Neural cell (in vitro differentiated cells): ENCODE results near the gene CFAP299. TPM values are rescaled to one million over a fixed set of nuclear protein-coding genes. Genes with fewer than 3 reads are reported as not detected.
"Not testable (repeated sequence)": the region's sequence is repeated elsewhere in the genome, so short reads cannot be mapped to it uniquely, and the experiment has no call there.

Experiments used
- H2AFZ ChIP-seq: fragments of 200-600, 300-800 bp; sonication (generic), shearing (Covaris generic); 2 replicates; pipeline ENCODE4 v1.6.0; 2014; ENCODE audit warnings: low read depth, mild to moderate bottlenecking, antibody characterized with exemption, low read length, moderate library complexity
- H3F3A ChIP-seq: fragments of 200-600 bp; shearing (Covaris generic); 2 replicates; pipeline ENCODE4 v1.6.1; 2016; ENCODE audit warnings: mild to moderate bottlenecking, moderate library complexity, mixed read lengths, antibody characterized with exemption, low read length; ENCODE audit not compliant: insufficient read depth, poor library complexity, severe bottlenecking
- H3K27ac ChIP-seq: fragments of 200-600, 300-800 bp; sonication (generic), shearing (Covaris generic); 2 replicates; pipeline ENCODE4 v1.5.1; 2014; ENCODE audit warnings: mild to moderate bottlenecking, low read length, moderate library complexity
- H3K27me3 ChIP-seq: fragments of 300-800, 200-600 bp; sonication (generic), shearing (Covaris generic); 2 replicates; pipeline ENCODE4 v1.6.0; 2014; ENCODE audit warnings: mild to moderate bottlenecking, low read depth, low read length, moderate library complexity; ENCODE audit not compliant: insufficient read depth
- H3K36me3 ChIP-seq: fragments of 300-800, 200-600 bp; sonication (generic), shearing (Covaris generic); 2 replicates; pipeline ENCODE4 v1.5.1; 2014; ENCODE audit warnings: mild to moderate bottlenecking, antibody characterized with exemption, low read length, moderate library complexity; ENCODE audit not compliant: insufficient read depth
- H3K4me2 ChIP-seq: fragments of 300-800, 200-600 bp; sonication (generic), shearing (Covaris generic); 2 replicates; pipeline ENCODE4 v1.6.0; 2014; ENCODE audit warnings: mild to moderate bottlenecking, low read length
- H3K4me3 ChIP-seq: fragments of 300-800, 200-600 bp; sonication (generic), shearing (Covaris generic); 2 replicates; pipeline ENCODE4 v1.5.1; 2014; ENCODE audit warnings: mild to moderate bottlenecking, low read length, moderate library complexity
- H3K79me2 ChIP-seq: fragments of 200-600 bp; shearing (Covaris generic); replicated peaks from 2 replicates; pipeline ENCODE4 v1.6.0; 2014; ENCODE audit warnings: mild to moderate bottlenecking, low read length, moderate library complexity; ENCODE audit not compliant: insufficient read depth
- H3K9ac ChIP-seq: fragments of 300-800, 200-600 bp; sonication (generic), shearing (Covaris generic); 2 replicates; pipeline ENCODE4 v1.6.1; 2016; ENCODE audit warnings: mild to moderate bottlenecking, low read length, mixed read lengths
- H3K9me2 ChIP-seq: fragments of 200-600 bp; shearing (Covaris generic); 2 replicates; pipeline ENCODE4 v1.6.1; 2016; ENCODE audit warnings: mild to moderate bottlenecking, low read length, mixed read lengths; ENCODE audit not compliant: insufficient read depth
- H3K9me3 ChIP-seq: fragments of 200-600, 300-800 bp; sonication (generic), shearing (Covaris generic); 2 replicates; pipeline ENCODE4 v1.6.1; 2016; ENCODE audit warnings: mild to moderate bottlenecking, mixed run types, low read length, moderate library complexity, mixed read lengths
- H4K20me1 ChIP-seq: fragments of 200-600 bp; shearing (Covaris generic); 2 replicates; pipeline ENCODE4 v1.6.1; 2016; ENCODE audit warnings: mild to moderate bottlenecking, mixed run types; ENCODE audit not compliant: insufficient read depth
- EP300 ChIP-seq: fragments of 450-650 bp; conservative IDR thresholded peaks from 2 replicates; pipeline ENCODE4 v1.6.1; 2014; ENCODE audit warnings: antibody characterized with exemption, mild to moderate bottlenecking, moderate library complexity; ENCODE audit not compliant: poor library complexity, severe bottlenecking
- EZH2 ChIP-seq: fragments of 200-600, 300-800 bp; shearing (Covaris generic), sonication (generic); IDR thresholded peaks from 2 replicates; pipeline ENCODE4 v1.6.1; 2014; ENCODE audit warnings: antibody characterized with exemption, low read length, borderline replicate concordance, mild to moderate bottlenecking; ENCODE audit not compliant: insufficient read depth, poor library complexity, severe bottlenecking
- MXI1 ChIP-seq: fragments of 450-650 bp; conservative IDR thresholded peaks from 2 replicates; pipeline ENCODE4 v1.6.1; 2014; ENCODE audit warnings: antibody characterized with exemption, mild to moderate bottlenecking; ENCODE audit not compliant: poor library complexity, severe bottlenecking
- POLR2AphosphoS5 ChIP-seq: IDR thresholded peaks from 2 replicates; pipeline ENCODE4 v1.6.1; 2012
- RAD21 ChIP-seq: fragments of 450-650 bp; conservative IDR thresholded peaks from 2 replicates; pipeline ENCODE4 v1.6.1; 2014; ENCODE audit warnings: antibody characterized with exemption, mild to moderate bottlenecking, moderate library complexity
- SMC3 ChIP-seq: fragments of 450-650 bp; conservative IDR thresholded peaks from 2 replicates; pipeline ENCODE4 v1.6.1; 2014; ENCODE audit warnings: antibody characterized with exemption, mild to moderate bottlenecking, moderate library complexity; ENCODE audit not compliant: poor library complexity
- TAF1 ChIP-seq: IDR thresholded peaks from 2 replicates; pipeline ENCODE4 v1.6.1; 2012; ENCODE audit warnings: low read depth
- polyA plus RNA-seq: library from polyadenylated mRNA; depleted of rRNA; stranded (reverse); fragments of >200 nt; gene quantifications from 2 replicates; pipeline ENCODE4 v1.2.3, GENCODE V29; 2014
- TF ChIP-seq, protein P1 (sequence below): fragments of 450-650 bp; IDR thresholded peaks from 2 replicates; pipeline ENCODE4 v1.5.1; 2014; ENCODE audit warnings: antibody characterized with exemption, mild to moderate bottlenecking, moderate library complexity; ENCODE audit not compliant: poor library complexity, severe bottlenecking
- TF ChIP-seq, protein P2 (sequence below): IDR thresholded peaks from 2 replicates; pipeline ENCODE4 v1.6.1; 2012; ENCODE audit warnings: borderline replicate concordance

The CFAP299 gene
- polyA plus RNA-seq, 1 donor from 2014 or later = not detected

- H3K4me2 ChIP-seq = no peak overlapping the region
- H3K27me3 ChIP-seq = no peaks in the 10 kb centered on the region
- no peaks in the 10 kb centered on the region for H3K79me2 ChIP-seq
- H3K36me3 ChIP-seq = no peaks in the 10 kb centered on the region
- H3K9me3 ChIP-seq = no peaks in the 10 kb centered on the region
- H3K9ac ChIP-seq = no peak overlapping the region
- no peak overlapping the region for H3K4me3 ChIP-seq
- TF ChIP-seq, protein P1, sequence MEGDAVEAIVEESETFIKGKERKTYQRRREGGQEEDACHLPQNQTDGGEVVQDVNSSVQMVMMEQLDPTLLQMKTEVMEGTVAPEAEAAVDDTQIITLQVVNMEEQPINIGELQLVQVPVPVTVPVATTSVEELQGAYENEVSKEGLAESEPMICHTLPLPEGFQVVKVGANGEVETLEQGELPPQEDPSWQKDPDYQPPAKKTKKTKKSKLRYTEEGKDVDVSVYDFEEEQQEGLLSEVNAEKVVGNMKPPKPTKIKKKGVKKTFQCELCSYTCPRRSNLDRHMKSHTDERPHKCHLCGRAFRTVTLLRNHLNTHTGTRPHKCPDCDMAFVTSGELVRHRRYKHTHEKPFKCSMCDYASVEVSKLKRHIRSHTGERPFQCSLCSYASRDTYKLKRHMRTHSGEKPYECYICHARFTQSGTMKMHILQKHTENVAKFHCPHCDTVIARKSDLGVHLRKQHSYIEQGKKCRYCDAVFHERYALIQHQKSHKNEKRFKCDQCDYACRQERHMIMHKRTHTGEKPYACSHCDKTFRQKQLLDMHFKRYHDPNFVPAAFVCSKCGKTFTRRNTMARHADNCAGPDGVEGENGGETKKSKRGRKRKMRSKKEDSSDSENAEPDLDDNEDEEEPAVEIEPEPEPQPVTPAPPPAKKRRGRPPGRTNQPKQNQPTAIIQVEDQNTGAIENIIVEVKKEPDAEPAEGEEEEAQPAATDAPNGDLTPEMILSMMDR = no peak
- TF ChIP-seq RAD21 = no peak
- TF ChIP-seq EZH2 = no peak
- no peak for TF ChIP-seq EP300
- no peak for TF ChIP-seq SMC3
- TF ChIP-seq, protein P2, sequence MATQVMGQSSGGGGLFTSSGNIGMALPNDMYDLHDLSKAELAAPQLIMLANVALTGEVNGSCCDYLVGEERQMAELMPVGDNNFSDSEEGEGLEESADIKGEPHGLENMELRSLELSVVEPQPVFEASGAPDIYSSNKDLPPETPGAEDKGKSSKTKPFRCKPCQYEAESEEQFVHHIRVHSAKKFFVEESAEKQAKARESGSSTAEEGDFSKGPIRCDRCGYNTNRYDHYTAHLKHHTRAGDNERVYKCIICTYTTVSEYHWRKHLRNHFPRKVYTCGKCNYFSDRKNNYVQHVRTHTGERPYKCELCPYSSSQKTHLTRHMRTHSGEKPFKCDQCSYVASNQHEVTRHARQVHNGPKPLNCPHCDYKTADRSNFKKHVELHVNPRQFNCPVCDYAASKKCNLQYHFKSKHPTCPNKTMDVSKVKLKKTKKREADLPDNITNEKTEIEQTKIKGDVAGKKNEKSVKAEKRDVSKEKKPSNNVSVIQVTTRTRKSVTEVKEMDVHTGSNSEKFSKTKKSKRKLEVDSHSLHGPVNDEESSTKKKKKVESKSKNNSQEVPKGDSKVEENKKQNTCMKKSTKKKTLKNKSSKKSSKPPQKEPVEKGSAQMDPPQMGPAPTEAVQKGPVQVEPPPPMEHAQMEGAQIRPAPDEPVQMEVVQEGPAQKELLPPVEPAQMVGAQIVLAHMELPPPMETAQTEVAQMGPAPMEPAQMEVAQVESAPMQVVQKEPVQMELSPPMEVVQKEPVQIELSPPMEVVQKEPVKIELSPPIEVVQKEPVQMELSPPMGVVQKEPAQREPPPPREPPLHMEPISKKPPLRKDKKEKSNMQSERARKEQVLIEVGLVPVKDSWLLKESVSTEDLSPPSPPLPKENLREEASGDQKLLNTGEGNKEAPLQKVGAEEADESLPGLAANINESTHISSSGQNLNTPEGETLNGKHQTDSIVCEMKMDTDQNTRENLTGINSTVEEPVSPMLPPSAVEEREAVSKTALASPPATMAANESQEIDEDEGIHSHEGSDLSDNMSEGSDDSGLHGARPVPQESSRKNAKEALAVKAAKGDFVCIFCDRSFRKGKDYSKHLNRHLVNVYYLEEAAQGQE = no peak
- TF ChIP-seq TAF1 = no peak
- TF ChIP-seq POLR2AphosphoS5 = no peak
- TF ChIP-seq MXI1 = no peak
- H3K27ac ChIP-seq = no peak overlapping the region
- no peaks in the 10 kb centered on the region for H3F3A ChIP-seq
- no peaks in the 10 kb centered on the region for H4K20me1 ChIP-seq
- no peak overlapping the region for H2AFZ ChIP-seq
- no peaks in the 10 kb centered on the region for H3K9me2 ChIP-seq
Measured at GRCh38 chr4:80790152-80790551, 454.6 kb downstream of the CFAP299 start.

DNA sequence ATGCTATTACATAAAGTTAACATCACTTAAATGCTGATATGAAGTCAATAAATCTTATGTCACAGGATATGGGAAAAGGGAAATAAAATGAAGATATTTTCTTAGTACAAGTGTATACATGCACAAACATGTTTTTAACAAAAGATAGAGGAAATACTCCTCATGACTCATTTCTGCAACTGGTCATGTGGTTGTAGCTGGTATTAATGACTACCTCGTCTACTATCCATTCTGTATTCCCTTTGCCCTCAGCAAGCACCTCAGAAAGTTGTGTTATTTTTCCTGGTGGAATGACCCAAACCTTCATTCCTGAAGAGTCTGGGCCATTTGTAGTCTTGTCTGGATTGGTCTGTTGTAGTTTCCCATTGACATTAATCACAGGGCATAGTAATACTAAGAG is 458.1 kb downstream of the CFAP299 start:
- H2AFZ ChIP-seq, H3F3A ChIP-seq, H3K9ac ChIP-seq, H3K36me3 ChIP-seq, H3K27me3 ChIP-seq, H3K9me3 ChIP-seq, H3K4me3 ChIP-seq, H3K4me2 ChIP-seq, H4K20me1 ChIP-seq, H3K79me2 ChIP-seq, H3K27ac ChIP-seq, H3K9me2 ChIP-seq: not testable (repeated sequence)

GRCh38 chr4:80798082-80798481 is 462.6 kb downstream of the CFAP299 start:
- H3K4me3 ChIP-seq = no peak overlapping the region
- H3K27ac ChIP-seq = no peak overlapping the region
- H3K9me2 ChIP-seq = no peaks in the 10 kb centered on the region
- H3K4me2 ChIP-seq = no peak overlapping the region
- no peak overlapping the region for H2AFZ ChIP-seq
- no peaks in the 10 kb centered on the region for H4K20me1 ChIP-seq
- TF ChIP-seq, protein P1 = no peak
- TF ChIP-seq MXI1 (no peak), POLR2AphosphoS5 (no peak), TAF1 (no peak), EZH2 (no peak), RAD21 (no peak), SMC3 (no peak), EP300 (no peak)
- TF ChIP-seq, protein P2 = no peak
- no peaks in the 10 kb centered on the region for H3K36me3 ChIP-seq
- H3K79me2 ChIP-seq = no peaks in the 10 kb centered on the region
- no peak overlapping the region for H3K9ac ChIP-seq
- H3K9me3 ChIP-seq = peaks cover 2% of the 10 kb centered on the region
- no peaks in the 10 kb centered on the region for H3K27me3 ChIP-seq
- no peaks in the 10 kb centered on the region for H3F3A ChIP-seq
